Stimulated activated CD8-positive, alpha-beta memory T cell treated with anti-CD3 and anti-CD28 coated beads, Interleukin-15, amount 100 ng/mL, for 48 hours (primary cell): ENCODE measurements around the gene SMIM14.

Experiments used
- DNase-seq, 2 donors: peaks; one replicate each; pipeline ENCODE4 v3.0.0-alpha.2; 2020; ENCODE audit warnings: low read depth in 2 of 2

Gene SMIM14

GRCh38 chr4:39498727-39499020 is 140.0 kb downstream of the SMIM14 start:
- DNase-seq, result no peak

DNA sequence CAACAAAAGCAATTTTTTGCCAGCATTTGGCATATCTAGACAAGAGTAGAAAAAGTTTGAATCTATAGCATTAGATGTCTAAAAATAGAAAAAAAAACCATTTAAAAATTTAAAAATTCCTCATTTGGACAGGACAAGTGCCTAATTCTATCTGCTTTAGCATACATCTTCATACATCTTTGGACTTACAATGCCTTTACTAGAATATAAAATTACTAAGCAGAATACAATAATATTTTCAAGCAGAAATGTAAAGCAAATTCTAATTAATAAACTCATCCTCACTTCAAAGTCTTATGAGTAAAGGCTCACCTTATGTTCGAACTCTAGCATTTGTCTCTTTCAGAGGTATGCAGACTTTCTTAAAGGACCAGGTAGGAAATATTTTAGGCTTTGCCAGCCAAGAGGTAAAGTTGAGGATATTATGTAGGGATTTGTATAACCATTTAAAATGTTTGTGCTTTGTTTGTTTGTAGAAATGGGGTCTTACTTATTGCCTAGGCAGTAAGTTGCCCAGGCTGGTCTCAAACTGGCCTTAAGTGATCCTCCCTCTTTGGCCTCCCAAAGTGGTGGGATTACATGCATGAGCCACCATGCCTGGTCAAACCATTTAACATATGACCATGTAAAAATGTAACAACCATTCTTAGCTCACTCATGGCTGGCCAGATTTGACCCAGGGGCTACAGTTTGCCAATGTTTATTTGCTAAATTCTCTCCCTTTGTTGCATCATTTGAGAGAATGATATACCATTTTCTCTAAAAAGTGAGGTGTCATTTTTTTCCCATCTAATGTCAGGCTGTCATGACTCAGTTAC is 140.5 kb downstream of the SMIM14 start:
- DNase-seq, result no peak
